Esophagus mucosa (tissue), 1 donor: Measurements from ENCODE around the gene PLD6. TPM values are rescaled to one million over a fixed set of nuclear protein-coding genes. Genes with fewer than 3 reads are reported as not detected.
A peak's percentile ranks its signal among the peaks of the same experiment; 100 is the strongest.
"Not testable (repeated sequence)": the region's sequence is repeated elsewhere in the genome, so short reads cannot be mapped to it uniquely, and the experiment has no call there.

Experiments used
- ATAC-seq: fragments of 200-7000 bp; cut with Tn5 transposase; one replicate; pipeline ENCODE4 v1.9.1; 2020
- total RNA-seq: library from RNA; stranded (reverse); gene quantifications from one replicate; pipeline ENCODE4 v1.2.4, GENCODE V29; 2023
- donor health status: DM: yes; HTN: yes; CAD: no.

Gene PLD6
- total RNA-seq, 1 donor from 2014 or later: 0.44 TPM

DNA sequence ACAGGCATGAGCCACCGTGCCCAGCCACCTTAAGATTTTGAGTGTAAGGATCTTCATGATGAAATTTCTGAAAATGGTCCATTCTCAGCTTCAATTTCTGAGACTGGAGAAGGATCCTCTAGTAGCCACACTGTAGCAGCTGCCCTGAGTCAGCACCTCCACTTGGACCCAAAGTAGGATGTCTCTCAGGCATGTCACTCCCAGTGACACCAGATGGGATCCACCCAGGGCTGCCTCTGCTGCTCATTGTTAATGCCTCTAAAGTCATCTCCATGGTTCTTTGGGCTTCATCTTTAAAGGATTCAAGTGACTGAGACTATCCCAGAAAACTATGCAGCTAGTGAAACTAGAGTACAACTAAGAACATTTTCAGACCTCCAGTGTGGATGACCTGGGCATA is 7.9 kb downstream of the PLD6 start:
- ATAC-seq: no peak

- no peak for ATAC-seq
Measured at GRCh38 chr17:17196776-17197175, 9.4 kb downstream of the PLD6 start.

DNA sequence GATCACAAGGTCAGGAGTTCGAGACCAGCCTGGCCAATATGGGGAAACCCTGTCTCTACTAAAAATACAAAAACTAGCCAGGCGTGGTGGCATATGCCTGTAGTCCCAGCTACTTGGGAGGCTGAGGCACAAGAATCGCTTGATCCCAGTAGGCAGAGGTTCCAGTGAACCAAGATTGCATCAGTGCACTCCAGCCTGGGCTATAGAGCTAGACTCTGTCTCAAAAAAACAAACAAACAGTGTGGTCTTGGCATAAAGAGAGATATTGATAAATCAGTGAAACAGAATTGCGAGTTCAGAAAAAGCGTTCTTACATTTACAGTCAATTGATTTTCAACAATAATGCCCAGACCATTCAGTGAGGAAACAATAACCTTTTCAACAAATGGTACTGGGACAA is 10.7 kb downstream of the PLD6 start:
- ATAC-seq: not testable (repeated sequence)

DNA sequence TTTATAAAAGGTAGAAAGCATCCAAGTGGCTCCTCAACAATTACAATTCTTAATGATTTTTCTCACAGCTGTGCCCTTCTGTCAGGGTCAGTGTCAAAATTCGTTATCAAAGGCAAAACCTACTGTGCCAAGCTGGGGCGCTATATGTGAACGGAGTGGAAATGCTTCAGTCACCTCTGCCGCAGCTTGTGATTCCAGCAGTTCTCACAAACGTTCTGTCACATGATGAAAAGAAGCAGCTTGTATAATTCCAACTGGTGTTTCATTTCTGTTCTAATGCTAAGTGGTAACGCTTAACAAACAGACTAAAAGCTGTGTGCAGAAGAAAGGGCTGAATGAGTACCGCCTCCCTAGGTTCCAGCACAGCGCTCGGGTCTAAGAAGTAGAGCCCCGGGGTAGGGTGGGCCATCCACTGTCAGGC is 14.2 kb downstream of the PLD6 start:
- ATAC-seq: no peak

- peak; percentile 48 for ATAC-seq
Measured at GRCh38 chr17:17191346-17191792, 14.8 kb downstream of the PLD6 start.

DNA sequence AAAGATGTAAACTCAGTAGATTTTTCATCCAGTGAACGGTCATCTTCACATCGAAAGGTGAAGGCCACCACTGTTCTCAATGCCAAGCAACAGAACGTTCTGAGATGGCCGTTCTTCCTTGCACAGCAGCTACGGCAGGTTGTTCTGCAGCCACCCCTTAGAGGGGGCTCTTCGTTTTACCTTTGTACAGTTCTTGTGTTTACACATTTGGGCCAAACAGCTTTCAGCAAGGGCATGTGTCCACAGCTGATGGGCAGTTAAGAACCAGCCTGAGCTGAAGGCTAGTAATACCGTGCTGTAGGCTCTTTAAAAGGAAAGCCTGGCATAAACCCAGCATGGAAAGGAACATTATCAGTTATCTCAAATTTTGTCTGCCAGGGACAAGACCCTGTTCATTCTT is 15.9 kb downstream of the PLD6 start:
- no peak for ATAC-seq

- ATAC-seq: no peak
Measured at GRCh38 chr17:17189559-17189958, 16.6 kb downstream of the PLD6 start.

GRCh38 chr17:17188586-17188985 is 17.5 kb downstream of the PLD6 start:
- ATAC-seq: no peak

DNA sequence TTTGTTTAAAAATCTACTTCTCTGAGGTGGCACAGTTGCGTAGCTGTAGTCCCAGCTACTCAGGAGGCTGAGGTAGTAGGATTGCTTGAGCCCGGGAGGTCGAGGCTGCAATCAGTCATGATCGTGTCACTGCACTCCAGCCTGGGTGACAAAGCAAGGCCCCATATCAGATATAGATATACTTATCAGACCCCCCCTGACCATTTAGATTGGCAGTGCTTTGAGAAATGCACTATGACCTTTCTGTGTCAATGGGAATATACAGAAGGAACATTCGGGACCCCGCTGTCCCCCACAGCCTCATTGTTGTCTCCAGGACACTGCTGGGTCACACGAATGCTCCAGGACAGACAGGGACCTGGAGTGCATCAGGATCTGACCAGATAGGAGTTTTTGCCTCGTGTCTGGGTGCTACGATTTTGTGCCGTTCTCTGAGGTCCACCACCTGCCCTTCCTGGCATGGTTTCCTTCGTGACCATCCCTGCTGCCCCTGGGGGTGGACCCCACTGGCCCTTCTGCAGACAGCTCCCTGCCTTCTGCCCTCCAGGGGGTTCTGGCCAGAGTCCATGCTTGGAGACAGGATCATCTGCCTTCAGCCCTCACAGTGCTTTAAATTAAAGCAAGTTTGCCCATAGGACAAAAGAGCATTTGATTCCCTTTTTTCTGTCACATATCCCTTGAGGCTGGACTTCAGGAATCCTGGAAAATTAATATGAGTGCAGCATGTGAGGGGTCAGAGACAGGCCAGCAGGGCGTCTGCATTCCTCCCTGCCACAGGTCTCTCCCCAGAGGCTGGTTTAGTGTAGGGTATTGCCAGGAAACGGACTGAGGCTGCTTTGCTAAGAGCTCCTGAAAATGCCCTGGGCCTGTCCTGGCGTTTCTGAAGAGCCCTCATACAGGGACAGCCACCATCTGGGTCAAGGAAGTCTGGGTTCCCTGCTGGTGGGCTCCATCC is 19.3 kb downstream of the PLD6 start:
- ATAC-seq: no peak

- peak; percentile 78 for ATAC-seq
Measured at GRCh38 chr17:17186051-17186450, 20.1 kb downstream of the PLD6 start.

DNA sequence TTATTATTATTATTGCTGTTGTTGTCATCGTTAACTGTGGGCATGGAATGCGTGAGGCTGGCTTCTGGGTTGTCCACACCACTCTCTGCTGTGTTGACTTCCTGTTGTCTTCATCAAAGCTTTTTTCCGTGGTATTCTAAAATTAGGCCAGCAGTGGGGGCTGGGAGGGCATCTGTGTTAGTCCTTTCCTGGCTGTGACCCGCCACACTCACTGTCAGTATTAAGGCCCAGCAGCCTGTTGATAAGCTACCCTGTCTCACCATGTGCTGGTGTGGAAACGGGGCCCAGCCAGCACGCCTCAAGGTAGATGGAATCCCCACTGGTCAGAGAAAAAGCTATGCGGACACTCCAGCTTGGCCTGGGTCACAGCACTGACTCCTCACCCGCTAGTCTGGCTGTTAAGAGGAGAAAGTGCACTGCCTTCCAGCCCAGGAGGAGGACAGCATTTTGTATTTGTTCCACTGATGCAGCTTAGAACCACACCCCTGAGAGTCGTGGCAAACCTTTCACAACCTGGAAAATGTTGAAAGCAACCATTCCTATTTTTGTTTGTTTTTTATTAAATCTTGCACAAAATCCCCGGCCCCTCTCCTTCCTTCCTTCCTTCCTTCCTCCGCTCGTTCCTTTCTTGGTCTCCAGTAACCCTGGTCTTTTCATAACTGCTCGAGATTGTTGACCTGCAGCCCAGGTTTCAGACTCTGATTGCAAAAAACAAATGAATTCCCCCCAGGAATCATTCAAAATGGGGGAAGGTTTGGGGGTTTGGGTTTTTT is 21.0 kb downstream of the PLD6 start:
- ATAC-seq: not testable (repeated sequence)

- no peak for ATAC-seq
Measured at GRCh38 chr17:17183744-17184143, 22.4 kb downstream of the PLD6 start.

- ATAC-seq: no peak
Measured at GRCh38 chr17:17182598-17183136, 23.5 kb downstream of the PLD6 start.

GRCh38 chr17:17181666-17182597 is 24.2 kb downstream of the PLD6 start:
- ATAC-seq: no peak

GRCh38 chr17:17180741-17181525 is 25.2 kb downstream of the PLD6 start:
- no peak for ATAC-seq

GRCh38 chr17:17180141-17180603 is 26.0 kb downstream of the PLD6 start:
- peak; percentile 81 for ATAC-seq

DNA sequence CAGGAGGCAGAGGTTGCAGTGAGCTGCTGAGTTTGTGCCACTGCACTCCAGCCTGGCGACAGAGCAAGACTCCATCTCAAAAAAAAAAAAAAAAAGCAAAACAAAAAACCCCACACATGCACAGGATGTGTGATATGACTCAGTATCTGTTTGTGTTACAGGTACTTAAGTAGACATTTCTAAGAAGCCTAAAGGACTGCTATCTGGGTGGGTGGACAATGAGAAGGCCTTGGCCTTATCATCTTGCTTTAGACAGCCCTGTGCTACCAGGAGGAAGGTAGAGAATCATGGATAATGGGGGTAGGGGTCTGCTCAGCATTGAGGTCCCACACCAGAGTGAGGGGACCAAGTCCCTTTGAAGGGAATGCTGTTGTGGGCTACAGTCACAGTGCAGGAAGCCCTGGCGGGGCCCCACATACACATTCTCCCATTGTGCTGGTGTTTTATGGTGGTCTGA is 26.7 kb downstream of the PLD6 start:
- no peak for ATAC-seq

DNA sequence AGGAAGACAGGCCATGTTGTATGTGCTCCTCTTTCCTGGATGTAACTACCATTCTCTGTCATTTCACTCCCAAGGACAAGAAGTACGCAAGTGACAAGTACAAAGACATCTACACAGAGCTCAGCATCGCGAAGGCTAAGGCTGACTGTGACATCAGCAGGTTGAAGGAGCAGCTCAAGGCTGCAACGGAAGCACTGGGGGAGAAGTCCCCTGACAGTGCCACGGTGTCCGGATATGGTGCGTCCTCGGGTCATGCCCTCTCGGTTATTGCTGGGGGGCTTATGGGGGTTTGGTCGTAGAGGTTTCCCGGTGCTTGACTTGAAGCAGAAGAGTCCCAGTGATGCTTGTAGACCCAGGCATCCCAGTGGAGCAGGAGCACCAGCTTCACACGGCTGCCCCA is 29.0 kb downstream of the PLD6 start:
- no peak for ATAC-seq

- no peak for ATAC-seq
Measured at GRCh38 chr17:17176341-17176740, 29.8 kb downstream of the PLD6 start.

DNA sequence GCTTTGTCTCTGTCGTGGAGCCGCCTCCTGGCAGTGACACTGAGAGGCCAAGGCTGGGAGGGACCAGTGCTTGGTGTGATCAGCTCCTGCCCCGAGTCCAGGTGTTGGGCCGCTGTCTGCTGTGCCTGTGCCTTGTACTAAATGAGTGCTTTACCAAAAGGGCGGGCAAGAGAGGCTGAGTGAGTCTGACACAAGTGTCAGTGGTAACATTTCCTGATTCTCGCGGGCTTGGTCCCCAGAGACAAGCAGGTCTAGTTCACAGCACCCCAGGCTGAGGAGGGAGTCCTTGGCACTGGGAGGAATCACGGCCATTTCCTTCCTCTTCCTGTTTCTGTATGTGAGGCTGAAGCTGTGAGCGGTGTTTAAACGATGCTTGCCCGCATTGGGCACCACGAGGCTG is 30.2 kb downstream of the PLD6 start:
- no peak for ATAC-seq

- ATAC-seq: no peak
Measured at GRCh38 chr17:17175340-17175739, 30.8 kb downstream of the PLD6 start.
